HG02642 (cell line): ENCODE measurements around the gene CAPN2.

ENCODE experiments used
- ATAC-seq: cut with Tn5 transposase; IDR thresholded peaks from one replicate; pipeline ENCODE4 v1.9.1; 2021; ENCODE audit warnings: mild to moderate bottlenecking; ENCODE audit not compliant: unreplicated experiment, poor library complexity

The CAPN2 gene

DNA sequence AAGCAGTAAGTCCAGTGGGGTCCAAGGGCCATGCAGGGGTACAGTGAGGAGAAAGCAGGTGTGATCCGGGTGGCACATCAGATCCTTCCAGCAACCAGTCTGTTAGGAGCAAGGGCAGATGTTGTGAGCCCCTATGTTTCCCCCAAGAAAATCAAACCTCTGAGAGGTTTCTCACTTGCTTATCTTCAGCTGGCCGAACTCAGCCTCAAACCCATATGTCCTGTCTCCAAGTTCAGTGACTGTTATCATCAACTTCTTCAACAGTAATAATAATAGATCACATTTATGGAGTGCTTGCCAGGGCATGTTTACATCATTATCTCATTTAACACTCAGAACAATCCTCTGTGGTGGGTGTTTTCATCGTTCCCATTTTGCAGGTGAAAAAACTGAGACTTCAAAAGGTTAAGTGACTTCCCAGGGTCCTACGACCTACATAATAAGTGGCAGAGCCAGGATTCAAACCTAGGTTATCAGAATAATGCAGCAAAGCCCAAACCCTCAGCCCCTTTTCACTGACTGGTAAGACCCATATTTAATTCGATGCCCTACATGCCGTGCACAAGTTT, 3.3 kb downstream of the CAPN2 start:
- ATAC-seq: no peak

GRCh38 chr1:223716302-223716862, 4.0 kb downstream of the CAPN2 start:
- peak; percentile 38 for ATAC-seq

- no peak for ATAC-seq
Observed at GRCh38 chr1:223717123-223717522, 4.8 kb downstream of the CAPN2 start.

GRCh38 chr1:223717695-223718363, 5.5 kb downstream of the CAPN2 start:
- ATAC-seq: no peak

- no peak for ATAC-seq
Observed at GRCh38 chr1:223718850-223719249, 6.5 kb downstream of the CAPN2 start.

DNA sequence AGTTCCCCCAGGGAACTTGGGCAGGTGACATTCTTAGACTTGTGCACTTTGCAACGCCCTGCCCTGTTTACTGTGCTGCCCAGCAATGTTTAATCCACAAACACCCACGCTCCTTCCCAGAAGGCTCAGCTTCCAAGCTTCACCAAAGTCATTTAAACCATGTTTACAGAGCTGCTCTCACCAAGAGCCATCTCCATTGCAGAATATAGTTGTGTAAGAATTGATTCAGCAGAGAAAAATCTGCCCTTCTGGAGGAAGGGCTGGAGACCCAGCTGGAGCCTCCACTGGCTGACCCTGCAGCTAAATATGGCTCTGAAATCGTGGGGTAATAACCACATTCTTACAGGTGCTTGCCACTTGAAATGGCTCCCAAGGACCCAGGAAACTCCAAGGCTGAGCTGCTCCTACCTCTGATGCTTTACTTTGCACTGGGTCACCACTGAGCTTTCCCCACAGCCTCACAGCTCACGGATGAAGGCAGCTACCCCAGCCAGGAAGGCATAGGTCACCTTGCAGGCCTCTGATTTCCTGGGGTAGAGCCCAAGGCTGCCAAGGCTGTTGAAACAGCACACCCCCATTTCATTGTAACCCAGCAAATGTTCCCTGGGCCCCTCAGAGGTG, 8.7 kb downstream of the CAPN2 start:
- no peak for ATAC-seq

GRCh38 chr1:223721658-223722607, 9.6 kb downstream of the CAPN2 start:
- no peak for ATAC-seq

DNA sequence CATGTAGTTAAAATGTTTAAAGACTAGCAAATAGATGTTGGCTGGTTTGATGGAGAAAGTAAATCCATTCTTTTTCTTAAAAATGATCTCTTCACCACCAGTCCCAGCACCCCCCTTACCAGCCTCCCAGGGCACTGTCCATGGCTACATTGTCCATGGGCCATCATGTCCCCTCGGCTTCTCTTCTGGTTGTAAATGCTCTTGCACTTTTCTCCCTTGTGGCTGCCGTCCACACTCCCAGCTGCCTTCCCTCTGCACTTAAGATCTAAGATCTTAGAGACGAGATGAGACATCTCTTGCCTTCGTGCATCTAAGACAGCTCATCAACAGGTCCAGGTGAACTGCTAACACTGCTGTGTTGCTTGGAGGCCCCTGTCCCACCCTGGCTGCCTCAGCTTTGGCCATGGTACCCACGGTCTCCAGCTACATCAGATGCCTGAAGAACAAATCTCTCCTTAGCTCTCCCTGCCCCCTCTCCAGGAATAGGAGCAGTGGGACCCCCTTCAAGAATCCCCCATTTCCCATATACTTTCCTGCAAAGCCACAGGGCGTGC, 11.1 kb downstream of the CAPN2 start:
- no peak for ATAC-seq

DNA sequence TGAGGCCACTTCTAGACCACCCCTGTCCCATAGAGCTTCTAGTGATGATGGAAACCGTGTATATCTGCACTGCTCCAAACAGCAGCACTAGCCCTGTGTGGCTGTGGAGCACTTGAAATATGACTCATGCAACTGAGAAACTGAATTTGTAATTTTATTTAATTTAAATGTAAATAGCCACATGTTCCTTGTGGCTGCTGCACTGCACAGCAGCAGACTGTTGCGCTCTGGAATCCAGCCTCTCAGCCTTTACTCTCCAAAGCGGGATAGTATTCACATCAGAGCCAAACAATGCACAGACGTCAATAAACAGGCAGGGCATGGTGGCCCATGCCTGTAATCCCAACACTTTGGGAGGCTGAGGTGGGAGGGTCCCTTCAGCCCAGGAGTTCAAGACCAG, 12.0 kb downstream of the CAPN2 start:
- no peak for ATAC-seq

- ATAC-seq: no peak
Observed at GRCh38 chr1:223725578-223725977, 13.2 kb downstream of the CAPN2 start.

DNA sequence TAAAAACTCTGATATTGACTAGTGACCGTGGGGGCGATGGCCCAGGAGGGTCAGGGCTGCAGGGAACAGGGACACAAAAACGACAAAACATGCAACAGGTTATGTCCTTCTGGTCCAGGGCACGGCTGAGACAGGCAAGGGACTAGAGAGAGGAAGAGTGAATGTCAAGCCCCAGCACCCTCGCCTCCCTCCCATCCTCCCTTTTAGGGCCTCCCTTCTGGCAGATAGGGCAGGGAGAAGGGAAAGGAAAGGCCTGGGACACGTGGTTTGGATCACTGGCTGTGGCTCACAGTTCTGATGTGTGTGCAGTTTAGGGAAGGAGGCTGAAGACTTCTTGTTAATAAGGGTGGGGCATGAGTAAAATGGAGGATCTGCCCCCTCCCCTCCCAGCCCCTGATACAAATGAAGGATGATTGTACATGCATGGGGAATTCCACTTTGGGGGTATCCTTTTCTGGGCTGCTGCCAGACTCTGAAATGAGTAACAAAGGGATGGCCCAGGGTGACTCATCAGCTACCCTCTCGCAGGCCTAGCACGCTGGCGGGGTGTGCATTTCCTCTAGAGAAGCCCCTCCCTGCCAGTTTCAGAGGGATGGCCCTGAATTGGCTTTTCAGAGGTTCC, 14.2 kb downstream of the CAPN2 start:
- ATAC-seq: peak; percentile 94

- no peak for ATAC-seq
Observed at GRCh38 chr1:223727541-223727940, 15.2 kb downstream of the CAPN2 start.

DNA sequence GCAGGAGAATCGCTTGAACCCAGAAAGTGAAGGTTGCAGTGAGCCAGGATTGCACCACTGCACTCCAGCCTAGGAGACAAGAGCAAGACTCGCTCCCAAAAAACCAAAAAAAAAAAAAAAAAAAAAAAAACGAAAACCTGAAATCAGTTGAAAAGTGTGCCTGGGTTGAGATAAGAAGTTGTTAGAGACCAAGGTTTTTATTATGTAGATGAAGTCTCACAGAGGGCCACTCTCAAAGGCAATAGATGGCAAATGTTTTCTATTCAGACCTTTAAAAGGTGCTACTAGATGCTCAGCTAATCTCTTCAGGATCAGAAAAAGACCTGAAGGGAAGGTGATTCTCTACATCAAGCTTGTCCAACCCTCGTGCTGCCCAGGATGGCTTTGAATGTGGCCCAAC, 17.6 kb downstream of the CAPN2 start:
- no peak for ATAC-seq

DNA sequence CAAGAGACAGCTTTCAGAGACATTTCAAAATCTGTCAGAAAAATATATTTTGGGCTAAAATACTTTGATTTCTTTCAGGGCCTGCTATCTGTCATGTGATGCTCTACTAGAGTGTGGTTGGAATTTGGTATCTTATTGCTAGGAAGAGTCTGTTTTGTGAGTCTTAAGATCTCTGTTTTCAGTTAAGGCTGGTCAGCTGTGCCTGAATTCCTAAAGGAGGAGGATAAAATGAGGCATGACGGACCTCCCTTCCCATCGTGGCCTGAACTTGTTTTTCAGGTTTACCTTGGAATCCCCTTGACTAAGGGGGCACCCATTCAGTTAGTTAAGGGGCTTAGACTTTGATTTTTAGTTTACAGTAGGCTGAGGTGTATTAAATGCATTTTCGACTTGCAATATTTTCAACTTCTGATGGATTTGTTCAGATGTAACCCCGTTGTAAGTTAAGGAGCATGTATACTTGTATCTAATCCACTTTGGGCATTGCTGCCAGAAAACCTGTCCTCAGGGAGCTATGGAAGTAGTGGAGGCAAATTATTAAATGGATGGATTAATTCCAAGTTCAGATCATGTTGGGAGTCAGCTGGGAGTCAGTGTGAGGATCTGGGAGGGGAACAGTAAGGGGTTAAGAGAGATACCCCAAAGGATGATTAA, 18.3 kb downstream of the CAPN2 start:
- ATAC-seq: no peak

DNA sequence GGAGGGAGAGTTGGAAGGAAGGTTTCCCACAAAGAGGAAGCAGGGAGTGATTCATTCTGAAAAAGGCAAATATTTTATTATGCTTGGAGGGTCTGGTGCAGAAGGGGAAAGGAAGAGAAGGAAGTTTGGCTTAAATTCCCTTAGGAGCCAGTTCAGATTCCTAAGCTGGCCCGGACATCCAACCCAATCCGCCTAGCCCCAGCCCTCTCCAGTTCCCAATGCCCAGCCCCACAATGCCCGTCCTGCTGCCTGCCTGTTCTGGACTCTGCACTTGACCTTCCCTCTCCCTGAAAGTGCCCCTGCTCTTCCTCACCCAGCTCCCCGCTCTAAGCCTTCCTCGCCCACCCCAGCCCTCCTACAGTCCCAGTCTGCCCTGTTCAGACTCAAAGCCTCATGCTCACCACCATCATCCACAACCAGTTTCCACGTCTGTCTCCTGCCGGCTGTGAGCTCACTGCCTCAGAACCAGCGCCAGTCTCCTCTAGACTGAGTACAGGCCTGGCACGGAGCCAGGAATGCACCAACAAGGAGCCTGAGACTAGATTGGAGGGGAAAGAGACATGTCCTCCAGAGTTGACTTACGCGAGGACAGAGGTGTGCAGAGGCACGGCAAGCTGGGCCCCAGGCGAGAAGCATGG, 18.9 kb downstream of the CAPN2 start:
- no peak for ATAC-seq

DNA sequence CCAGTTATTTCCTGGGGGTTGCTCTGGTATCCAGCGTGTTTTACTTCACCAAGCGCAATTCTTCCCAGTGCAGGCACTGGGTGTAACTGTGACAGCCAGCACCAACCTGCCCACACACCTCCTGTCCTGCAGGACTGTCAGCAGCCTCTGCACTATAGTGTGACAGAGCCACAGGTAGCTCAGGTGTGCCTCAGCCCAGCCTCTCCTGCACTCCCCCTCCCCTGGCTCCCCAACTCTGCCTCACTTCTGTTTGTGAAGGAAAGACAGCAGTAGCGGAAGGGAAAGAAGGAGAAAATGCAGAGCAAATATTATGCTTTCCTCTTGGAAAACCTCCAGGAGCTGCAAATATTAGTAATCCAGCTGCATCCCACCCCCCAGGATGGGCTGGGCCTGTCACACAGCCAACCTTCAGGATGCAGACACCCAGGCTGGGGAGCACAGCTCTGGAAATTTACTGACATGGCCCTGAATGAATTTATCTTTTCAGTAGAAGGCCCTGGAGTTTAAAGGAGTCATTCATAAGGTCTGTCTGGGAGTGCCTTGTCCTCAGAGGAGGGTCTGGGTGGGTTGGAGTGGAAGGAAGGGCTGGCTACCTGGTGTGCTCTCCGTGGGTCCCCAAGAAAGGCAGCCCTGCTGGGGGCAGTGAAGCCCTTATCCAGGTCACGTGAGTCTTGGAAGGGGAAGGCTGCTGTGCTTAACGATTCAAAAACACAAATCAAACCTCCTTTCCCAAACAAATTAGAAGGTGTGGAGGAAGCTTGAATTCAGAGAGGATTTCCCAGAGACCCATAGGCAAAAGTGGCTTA, 20.9 kb downstream of the CAPN2 start:
- ATAC-seq: no peak

DNA sequence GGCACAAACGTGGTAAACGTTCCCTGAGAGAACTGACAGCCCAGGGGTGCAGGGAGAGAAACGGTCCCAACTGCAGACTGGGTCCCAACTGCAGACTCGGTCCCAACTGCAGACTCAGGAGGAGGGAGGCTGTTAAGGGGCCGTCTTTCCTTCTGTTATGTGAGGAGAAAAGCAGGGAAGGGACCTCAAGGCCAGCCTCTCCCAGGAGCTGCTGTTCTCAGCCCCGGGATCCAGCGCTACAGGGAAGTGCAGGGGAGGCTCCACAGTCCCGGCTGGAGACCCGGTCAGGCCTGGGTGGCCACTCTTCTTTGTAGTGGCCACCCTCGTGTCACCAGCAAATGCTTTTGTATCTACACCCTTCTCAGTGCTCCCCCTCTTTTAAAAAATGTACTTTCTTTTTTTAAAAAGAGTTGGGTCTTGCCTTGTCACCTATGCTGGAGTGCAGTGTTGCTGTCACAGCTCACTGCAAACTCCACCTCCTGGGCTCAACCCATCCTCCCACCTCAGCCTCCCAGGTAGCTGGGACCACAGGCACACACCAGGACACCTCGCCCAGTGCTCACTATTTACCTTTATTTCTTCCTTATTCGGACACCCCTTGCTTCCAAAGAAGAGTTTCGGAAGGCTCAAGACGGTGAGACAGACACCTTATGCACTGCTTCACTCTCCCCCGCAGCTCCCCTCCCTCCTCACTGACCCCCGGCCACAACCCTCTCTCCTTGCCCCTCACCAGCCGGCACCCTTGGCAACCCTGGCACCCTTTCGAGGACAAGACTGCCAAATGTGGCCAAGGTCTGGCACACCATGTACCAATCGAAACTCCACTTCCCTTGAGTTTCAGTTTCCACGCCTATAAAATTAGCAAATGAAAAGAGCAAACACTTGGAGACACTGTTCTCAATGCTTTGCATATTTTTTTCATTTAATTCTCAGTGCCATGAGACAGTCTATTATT, 21.8 kb downstream of the CAPN2 start:
- ATAC-seq: no peak
